Fibroblast of villous mesenchyme (primary cell): ENCODE data around the gene SAPCD1. TPM values are rescaled to one million over a fixed set of nuclear protein-coding genes. Genes with fewer than 3 reads are reported as not detected.
A peak's percentile ranks its signal among the peaks of the same experiment; 100 is the strongest.
"Not testable (repeated sequence)": the region's sequence is repeated elsewhere in the genome, so short reads cannot be mapped to it uniquely, and the experiment has no call there.

ENCODE experiments used
- DNase-seq: peaks from one replicate; pipeline ENCODE4 v3.0.0-alpha.2; 2010; ENCODE audit warnings: low read depth
- H3K4me3 ChIP-seq: 2 replicates; pipeline ENCODE4 v1.5.1; 2011; ENCODE audit warnings: low read depth, mild to moderate bottlenecking, low read length
- CTCF ChIP-seq: IDR thresholded peaks from 2 replicates; pipeline ENCODE4 v1.5.1; 2012; ENCODE audit warnings: low read depth, mild to moderate bottlenecking, low read length; ENCODE audit not compliant: insufficient read depth
- small RNA-seq: library from RNA; depleted of rRNA; stranded (forward); fragments of <200 nt; gene quantifications from one replicate; pipeline ENCODE3, GENCODE V24; 2012
- total RNA-seq: library from RNA; depleted of rRNA; stranded (reverse); fragments of >200 nt; gene quantifications from 2 replicates; pipeline ENCODE4 v1.2.3, GENCODE V29; 2012

SAPCD1 gene
- total RNA-seq, 1 donor: 0.43 TPM

GRCh38 chr6:31805939-31806469 lies 43.5 kb downstream of the SAPCD1 start:
- DNase-seq: no peak
- no peak for TF ChIP-seq CTCF
- peak overlapping the region; percentile 84 for H3K4me3 ChIP-seq

- H3K4me3 ChIP-seq: peak within 1 kb of the TSS; percentile 84
- peak; percentile 98 for DNase-seq
- TF ChIP-seq CTCF: peak; percentile 16
Measured at GRCh38 chr6:31806470-31807272, 44.2 kb downstream of the SAPCD1 start, which contains the start of gene LSM2. Gene LSM2 (minus strand): TSS chr6:31806966. CDS start chr6:31806757, 209 bp downstream.

DNA sequence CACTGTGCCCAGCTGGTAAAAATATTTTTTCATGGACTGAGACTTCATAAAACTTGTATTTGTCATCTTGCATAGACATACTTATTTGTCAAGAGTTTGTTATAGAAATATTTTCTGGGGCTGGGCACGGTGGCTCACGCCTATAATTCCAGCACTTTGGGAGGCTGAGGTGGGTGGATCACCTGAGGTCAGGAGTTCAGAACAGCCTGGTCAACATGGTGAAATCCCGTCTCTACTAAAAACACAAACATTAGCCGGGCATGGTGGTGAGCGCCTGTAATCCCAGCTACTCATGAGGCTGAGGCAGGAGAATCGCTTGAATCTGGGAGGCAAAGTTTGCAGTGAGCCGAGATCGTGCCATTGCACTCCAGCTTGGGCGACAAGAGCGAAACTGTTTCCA lies 46.1 kb downstream of the SAPCD1 start:
- not testable (repeated sequence) for DNase-seq, H3K4me3 ChIP-seq

DNA sequence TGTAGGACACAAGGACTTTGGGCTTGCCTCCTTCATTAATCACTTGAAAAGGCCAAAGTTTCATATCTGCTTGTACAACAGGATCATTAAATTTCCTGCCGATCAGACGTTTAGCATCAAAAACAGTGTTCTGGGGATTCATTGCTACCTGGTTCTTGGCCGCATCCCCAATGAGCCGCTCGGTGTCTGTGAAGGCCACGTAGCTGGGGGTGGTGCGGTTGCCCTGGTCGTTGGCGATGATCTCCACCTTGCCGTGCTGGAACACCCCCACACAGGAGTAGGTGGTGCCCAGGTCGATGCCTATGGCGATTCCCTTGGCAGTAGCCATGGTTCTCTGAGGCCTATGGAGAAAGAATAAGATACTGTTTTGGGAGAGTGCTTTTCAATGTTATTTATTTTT lies 49.2 kb downstream of the SAPCD1 start:
- no peak for TF ChIP-seq CTCF
- DNase-seq: no peak
- no peak overlapping the region for H3K4me3 ChIP-seq

GRCh38 chr6:31813465-31813849 lies 51.0 kb downstream of the SAPCD1 start:
- DNase-seq: no peak
- TF ChIP-seq CTCF: no peak
- H3K4me3 ChIP-seq: peak overlapping the region; percentile 21

Small RNA genes lying within 50 kb of the gene (small RNA-seq; reads per million reads assigned to genes)
- not detected for gene LY6G6D
- gene MSH5-SAPCD1: not detected
- gene RF00019: not detected
- not detected for gene RNU6-850P
- not detected for gene SAPCD1

Other genes starting within 250 kb of the SAPCD1 start
- not detected in 2 replicates for gene MCCD1, start 233.7 kb upstream of the SAPCD1 start, total RNA-seq
- 407 and 463 TPM in 2 replicates for gene DDX39B, start 220.7 kb upstream of the SAPCD1 start, total RNA-seq
- 1.3 and 3.0 TPM in 2 replicates for gene ATP6V1G2, start 216.0 kb upstream of the SAPCD1 start, total RNA-seq
- gene NFKBIL1, start 215.0 kb upstream of the SAPCD1 start, total RNA-seq: 12.5 and 20.3 TPM in 2 replicates
- gene LTA, start 190.4 kb upstream of the SAPCD1 start, total RNA-seq: not detected in 2 replicates
- under 0.01 TPM in 2 replicates for gene TNF, start 187.1 kb upstream of the SAPCD1 start, total RNA-seq
- gene LTB, start 180.2 kb upstream of the SAPCD1 start, total RNA-seq: 0.32 TPM in 1 of 2 replicates, not detected in the other
- not detected in 2 replicates for gene LST1, start 176.4 kb upstream of the SAPCD1 start, total RNA-seq
- not detected in 2 replicates for gene NCR3, start 169.7 kb upstream of the SAPCD1 start, total RNA-seq
- not detected in 2 replicates for gene AIF1, start 147.4 kb upstream of the SAPCD1 start, total RNA-seq
- gene PRRC2A, start 141.9 kb upstream of the SAPCD1 start, total RNA-seq: 75.4 and 84.2 TPM in 2 replicates
- gene BAG6, start 110.0 kb upstream of the SAPCD1 start, total RNA-seq: 123 and 166 TPM in 2 replicates
- 0.43 and 0.97 TPM in 2 replicates for gene APOM, start 106.8 kb upstream of the SAPCD1 start, total RNA-seq
- gene C6orf47, start 101.9 kb upstream of the SAPCD1 start, total RNA-seq: 20.7 and 21.9 TPM in 2 replicates
- 16.1 and 20.7 TPM in 2 replicates for gene GPANK1, start 97.7 kb upstream of the SAPCD1 start, total RNA-seq
- gene CSNK2B, start 96.6 kb upstream of the SAPCD1 start, total RNA-seq: 136 and 144 TPM in 2 replicates
- gene LY6G5B, start 92.7 kb upstream of the SAPCD1 start, total RNA-seq: 3.2 and 3.9 TPM in 2 replicates
- 0.43 and 0.64 TPM in 2 replicates for gene LY6G5C, start 81.6 kb upstream of the SAPCD1 start, total RNA-seq
- gene ABHD16A, start 59.3 kb upstream of the SAPCD1 start, total RNA-seq: 43.2 and 76.0 TPM in 2 replicates
- not detected in 2 replicates for gene LY6G6F, start 55.8 kb upstream of the SAPCD1 start, total RNA-seq
- gene LY6G6D, start 47.3 kb upstream of the SAPCD1 start, total RNA-seq: not detected in 2 replicates
- gene LY6G6C, start 40.9 kb upstream of the SAPCD1 start, total RNA-seq: not detected in 2 replicates
- not detected in 2 replicates for gene MPIG6B, start 39.3 kb upstream of the SAPCD1 start, total RNA-seq
- gene DDAH2, start 33.4 kb upstream of the SAPCD1 start, total RNA-seq: 60.5 and 68.0 TPM in 2 replicates
- gene CLIC1, start 26.1 kb upstream of the SAPCD1 start, total RNA-seq: 586 and 701 TPM in 2 replicates
- gene MSH5, start 22.7 kb upstream of the SAPCD1 start, total RNA-seq: 9.5 and 13.9 TPM in 2 replicates
- gene VWA7, start 14.7 kb downstream of the SAPCD1 start, total RNA-seq: under 0.01 TPM in 2 replicates
- 60.0 and 73.1 TPM in 2 replicates for gene VARS1, start 33.1 kb downstream of the SAPCD1 start, total RNA-seq
- gene LSM2, start 44.3 kb downstream of the SAPCD1 start, total RNA-seq: 21.6 and 23.7 TPM in 2 replicates
- gene HSPA1L, start 52.6 kb downstream of the SAPCD1 start, total RNA-seq: 0.86 and 0.97 TPM in 2 replicates
- 77.0 and 132 TPM in 2 replicates for gene HSPA1A, start 52.9 kb downstream of the SAPCD1 start, total RNA-seq
- 84.4 and 148 TPM in 2 replicates for gene HSPA1B, start 65.1 kb downstream of the SAPCD1 start, total RNA-seq
- gene NEU1, start 100.2 kb downstream of the SAPCD1 start, total RNA-seq: 70.8 and 77.6 TPM in 2 replicates
- not detected in 2 replicates for gene SLC44A4, start 116.3 kb downstream of the SAPCD1 start, total RNA-seq
- gene EHMT2, start 135.0 kb downstream of the SAPCD1 start, total RNA-seq: 38.0 and 42.7 TPM in 2 replicates
- 1.9 and 3.0 TPM in 2 replicates for gene ZBTB12, start 139.4 kb downstream of the SAPCD1 start, total RNA-seq
- gene C2, start 165.1 kb downstream of the SAPCD1 start, total RNA-seq: 1.3 and 2.3 TPM in 2 replicates
- gene CFB, start 183.4 kb downstream of the SAPCD1 start, total RNA-seq: 3.5 and 12.1 TPM in 2 replicates
- gene NELFE, start 196.3 kb downstream of the SAPCD1 start, total RNA-seq: 106 and 120 TPM in 2 replicates
- 52.2 and 58.9 TPM in 2 replicates for gene SKIC2, start 196.5 kb downstream of the SAPCD1 start, total RNA-seq
- 14.2 and 21.9 TPM in 2 replicates for gene DXO, start 209.5 kb downstream of the SAPCD1 start, total RNA-seq
- 6.0 and 13.9 TPM in 2 replicates for gene C4A, start 219.4 kb downstream of the SAPCD1 start, total RNA-seq